HepG2 (cell line): Measurements from ENCODE around the gene DCAKD. TPM values are rescaled to one million over a fixed set of nuclear protein-coding genes. Genes with fewer than 3 reads are reported as not detected.

Experiments used
- ATAC-seq: fragments of 200-7000 bp; cut with Tn5 transposase; 3 replicates; pipeline ENCODE4 v1.9.1; 2020; ENCODE audit warnings: mild to moderate bottlenecking, moderate library complexity
- BruUV-seq: library from RNA; stranded (reverse); fragments of 400-500 nt; replicated peaks from 2 replicates; lab custom pipeline; 2021; lab: Mats Ljungman, UMichigan
- CTCF ChIA-PET: fragments of 300-600 bp; formaldehyde crosslinking; extraction: SDS; loops from one replicate; lab custom pipeline; 2021; ENCODE audit warnings: low total read pairs, inconsistent platforms, low intra/inter-chr PET ratio; lab: Yijun Ruan, JAX
- POLR2A ChIA-PET: fragments of 350-600 bp; sonication (Branson Sonifier 250); formaldehyde crosslinking; loops from one replicate; lab custom pipeline; 2020; ENCODE audit warnings: antibody characterized with exemption, inconsistent platforms; lab: Yijun Ruan, JAX
- DNase-seq: peaks from one replicate; pipeline ENCODE4 v3.0.0-alpha.2; 2015; ENCODE audit warnings: low spot score
- FAIRE-seq: peaks from 3 replicates; lab custom pipeline; 2011; peaks lifted over from hg19 to GRCh38; lab: Jason Lieb, UNC
- H2AFZ ChIP-seq: one replicate; pipeline ENCODE4 v1.6.1; 2011; ENCODE audit warnings: low read length, inconsistent platforms
- H3K27ac ChIP-seq: fragments of 300-600 bp; 3 replicates; pipeline ENCODE4 v1.8.0; 2011; ENCODE audit warnings: mixed run types, mild to moderate bottlenecking, mixed read lengths, low read length, inconsistent platforms; ENCODE audit not compliant: insufficient read depth; ENCODE audit errors: extremely low read length
- H3K27me3 ChIP-seq, 2 experiments: fragments of 200-600 bp in 1 of 2; 2 replicates in 1 of 2; 3 replicates in 1 of 2; pipeline versions ENCODE4 v1.6.0 to v1.8.0; 2011; ENCODE audit warnings: low read length in 2 of 2, mild to moderate bottlenecking in 2 of 2, moderate library complexity in 2 of 2, inconsistent platforms in 1 of 2; ENCODE audit not compliant: insufficient read depth in 2 of 2, control insufficient read depth in 1 of 2
- H3K36me3 ChIP-seq, 2 experiments: fragments of 200-600 bp in 1 of 2; replicated peaks in 1 of 2; 2 replicates in 1 of 2; 3 replicates in 1 of 2; pipeline versions ENCODE4 v1.5.1 to v1.8.0; 2011; ENCODE audit warnings: low read length in 2 of 2, inconsistent platforms in 1 of 2; ENCODE audit not compliant: insufficient read depth in 2 of 2, control insufficient read depth in 1 of 2
- H3K4me1 ChIP-seq: 2 replicates; pipeline ENCODE4 v1.5.1; 2012; ENCODE audit warnings: low read length, inconsistent platforms; ENCODE audit not compliant: insufficient read depth
- H3K4me2 ChIP-seq: 2 replicates; pipeline ENCODE4 v1.6.0; 2011; ENCODE audit warnings: low read depth, low read length, inconsistent platforms
- H3K4me3 ChIP-seq, 3 experiments: fragments of 200-600 bp in 1 of 3; sonication (generic), shearing (Covaris generic) in 1 of 3; replicated peaks in 1 of 3; 2 replicates each; pipeline ENCODE4 v1.5.1; 2011 to 2016; ENCODE audit warnings: low read length in 3 of 3, inconsistent platforms in 2 of 3, low read depth in 2 of 3, mild to moderate bottlenecking in 2 of 3, control low read depth in 1 of 3, mixed read lengths in 1 of 3; ENCODE audit not compliant: insufficient read depth in 1 of 3
- H3K79me2 ChIP-seq: one replicate; pipeline ENCODE4 v1.6.1; 2011; ENCODE audit warnings: low read length, inconsistent platforms; ENCODE audit not compliant: insufficient read depth
- H3K9ac ChIP-seq: 2 replicates; pipeline ENCODE4 v1.6.0; 2011; ENCODE audit warnings: mild to moderate bottlenecking, low read depth, low read length, inconsistent platforms; ENCODE audit not compliant: insufficient read depth
- H3K9me3 ChIP-seq: 2 replicates; pipeline ENCODE4 v1.5.1; 2012; ENCODE audit warnings: mild to moderate bottlenecking, low read length
- H4K20me1 ChIP-seq: 2 replicates; pipeline ENCODE4 v1.6.0; 2011; ENCODE audit warnings: inconsistent platforms, mild to moderate bottlenecking, low read length, moderate library complexity; ENCODE audit not compliant: insufficient read depth
- CBX5 ChIP-seq: sonication (generic); formaldehyde crosslinking; IDR thresholded peaks from 2 replicates; pipeline ENCODE4 v1.4.0; 2020; ENCODE audit warnings: missing genetic modification reagents, borderline replicate concordance
- CEBPG ChIP-seq: IDR thresholded peaks from 2 replicates; pipeline ENCODE4 v1.6.1; 2016
- FOXJ3 ChIP-seq: sonication (generic); formaldehyde crosslinking; IDR thresholded peaks from 2 replicates; pipeline ENCODE4 v1.4.0; 2020; ENCODE audit warnings: missing genetic modification reagents, mild to moderate bottlenecking, borderline replicate concordance
- GATAD1 ChIP-seq: IDR thresholded peaks from 2 replicates; pipeline ENCODE4 v1.6.1; 2016; ENCODE audit warnings: missing genetic modification reagents, missing compliant biosample characterization
- IRF2 ChIP-seq: IDR thresholded peaks from 2 replicates; pipeline ENCODE4 v1.6.1; 2018; ENCODE audit warnings: missing genetic modification reagents, missing compliant biosample characterization
- NR1H2 ChIP-seq: sonication (generic); formaldehyde crosslinking; IDR thresholded peaks from 2 replicates; pipeline ENCODE4 v1.8.1; 2022; ENCODE audit warnings: low read depth, missing genetic modification reagents, borderline replicate concordance
- PHF21A ChIP-seq: sonication (generic); formaldehyde crosslinking; IDR thresholded peaks from 2 replicates; pipeline ENCODE4 v1.5.0; 2020; ENCODE audit warnings: mild to moderate bottlenecking, missing genetic modification reagents
- SMAD3 ChIP-seq: sonication (generic); formaldehyde crosslinking; IDR thresholded peaks from 2 replicates; pipeline ENCODE4 v1.4.0; 2020; ENCODE audit warnings: missing genetic modification reagents
- SUZ12 ChIP-seq: fragments of 150-350 bp; IDR thresholded peaks from 2 replicates; pipeline ENCODE4 v1.6.1; 2014; ENCODE audit warnings: low read depth, low read length
- ZMYM3 ChIP-seq: sonication (generic); formaldehyde crosslinking; IDR thresholded peaks from 2 replicates; pipeline ENCODE4 v1.5.1; 2020; ENCODE audit warnings: mild to moderate bottlenecking, missing genetic modification reagents
- ZNF124 ChIP-seq: sonication (generic); formaldehyde crosslinking; IDR thresholded peaks from 2 replicates; pipeline ENCODE4 v1.4.0; 2020; ENCODE audit warnings: missing genetic modification reagents
- ZNF460 ChIP-seq: sonication (generic); formaldehyde crosslinking; IDR thresholded peaks from 2 replicates; pipeline ENCODE4 v1.5.1; 2020; ENCODE audit warnings: missing genetic modification reagents, mild to moderate bottlenecking, borderline replicate concordance
- ZNF468 ChIP-seq: sonication (generic); formaldehyde crosslinking; IDR thresholded peaks from 2 replicates; pipeline ENCODE4 v1.8.0; 2022; ENCODE audit warnings: mild to moderate bottlenecking, moderate library complexity, missing genetic modification reagents
- ZNF510 ChIP-seq: sonication (generic); formaldehyde crosslinking; IDR thresholded peaks from 2 replicates; pipeline ENCODE4 v1.4.0; 2020; ENCODE audit warnings: low read depth, mild to moderate bottlenecking, missing genetic modification reagents
- ZNF788 ChIP-seq: sonication (generic); formaldehyde crosslinking; IDR thresholded peaks from 2 replicates; pipeline ENCODE4 v1.5.0; 2020; ENCODE audit warnings: mild to moderate bottlenecking, missing genetic modification reagents, borderline replicate concordance
- WGBS: methylation state at CpG from one replicate; pipeline ENCODE4 v1.1.6; 2017; ENCODE audit warnings: low lambda C conversion rate; 5-methylcytosine and 5-hydroxymethylcytosine counted together
- in situ Hi-C: cut with HindIII; loops from 2 replicates; pipeline ENCODE4 v1.10.0; 2017; ENCODE audit warnings: low pct_unique_long_range_greater_than_20kb; ENCODE audit not compliant: extremely low pct_ligation_motif_present
- intact Hi-C: fragments of 100-400 bp; cut with micrococcal nuclease; formaldehyde crosslinking; loops from one replicate; pipeline ENCODE4 v1.10.0; 2022; ENCODE audit not compliant: unreplicated experiment
- polyA plus RNA-seq, 8 experiments: library from polyadenylated mRNA; depleted of rRNA in 3 of 8; stranded (reverse) in 7 of 8; unstranded in 1 of 8; fragments of >200 nt; fragmentation: Illumina TruSeq in 4 of 8; extraction: Trizol in 4 of 8; gene quantifications; 2 replicates each; pipeline versions ENCODE4 v1.2.1 to v1.2.3, GENCODE V29; 2011 to 2016; ENCODE audit warnings: low read depth in 4 of 8, missing spikeins in 1 of 8, mixed read lengths in 1 of 8; ENCODE audit not compliant: insufficient read depth in 1 of 8
- total RNA-seq, 5 experiments: library from RNA; depleted of rRNA; stranded (reverse); fragments of >200 nt; fragmentation: Illumina TruSeq; extraction: Trizol; gene quantifications; 2 replicates each; pipeline ENCODE4 v1.2.3, GENCODE V29; 2016; ENCODE audit warnings: low read depth in 1 of 5
- TF ChIP-seq, protein P1 (sequence below): sonication (generic); formaldehyde crosslinking; IDR thresholded peaks from 2 replicates; pipeline ENCODE4 v1.4.0; 2020; ENCODE audit warnings: missing genetic modification reagents
- TF ChIP-seq, protein P2 (sequence below): sonication (generic); formaldehyde crosslinking; IDR thresholded peaks from 2 replicates; pipeline ENCODE4 v1.4.0; 2020; ENCODE audit warnings: missing genetic modification reagents, borderline replicate concordance

Gene DCAKD
- total and polyA plus RNA-seq, 2 of the 13 experiments (the other 11 are each of a cell fraction or from before 2014, with no cell fraction given) = 25.9 to 29.2 TPM

DNA sequence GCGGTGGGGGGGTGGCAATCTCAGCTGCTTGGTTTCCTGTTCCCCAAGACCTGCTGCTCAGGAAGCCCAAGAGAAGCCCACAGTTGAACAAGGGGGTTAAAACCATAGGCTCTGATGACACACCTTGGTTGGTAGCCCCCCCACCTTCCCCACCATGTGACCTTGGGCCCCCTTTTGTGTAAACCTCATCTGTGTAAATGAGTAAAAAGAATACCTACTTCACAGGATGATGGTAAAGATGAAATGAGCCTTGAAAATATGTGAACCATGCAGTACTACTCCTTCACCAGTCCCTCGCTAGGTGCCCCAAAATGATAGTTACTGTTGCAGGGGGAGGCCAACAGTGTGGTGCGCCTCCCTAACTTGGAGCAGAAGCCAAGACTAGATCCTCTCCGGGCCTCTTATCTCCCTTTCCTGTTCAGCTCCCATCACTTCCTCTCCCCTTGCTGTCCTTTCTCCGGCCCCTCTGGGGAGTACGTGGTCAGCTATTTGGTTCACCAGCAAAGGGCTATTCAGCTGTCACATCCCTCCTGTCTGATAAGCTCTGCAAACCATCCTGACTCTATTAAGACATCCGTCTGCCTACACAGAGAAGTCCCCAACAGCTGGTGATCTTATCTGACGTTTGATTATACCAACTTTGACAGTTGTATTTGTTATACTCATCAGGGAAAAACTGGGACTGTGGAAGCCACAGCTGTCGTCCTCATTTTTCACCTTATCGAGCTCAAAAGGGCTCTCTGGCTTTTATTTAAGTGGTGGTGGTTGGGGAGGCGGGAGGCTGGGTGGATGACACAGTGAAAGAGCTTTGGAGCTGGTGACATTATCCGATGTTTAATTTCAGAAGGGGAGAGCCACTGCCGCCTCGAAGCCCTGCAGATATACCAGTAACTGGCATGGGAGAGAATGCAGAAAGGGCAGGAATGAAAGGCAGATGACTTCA, 19.9 kb downstream of the DCAKD start:
- H3K4me3 ChIP-seq = no peak overlapping the region
- TF ChIP-seq ZNF788 (CRISPR knock-in tag) (no peak), ZMYM3 (CRISPR knock-in tag) (no peak), ZNF468 (CRISPR knock-in tag) (no peak), CBX5 (CRISPR knock-in tag) (no peak), ZNF124 (no peak), CEBPG (no peak), SMAD3 (CRISPR knock-in tag) (no peak), NR1H2 (no peak), PHF21A (0 out of 2 replicates have a peak, but pooled peaks have one; percentile 36), FOXJ3 (CRISPR knock-in tag) (no peak), ZNF460 (no peak), IRF2 (no peak), ZNF510 (CRISPR knock-in tag) (no peak), SUZ12 (no peak), GATAD1 (CRISPR knock-in tag) (no peak)
- TF ChIP-seq, protein P1, sequence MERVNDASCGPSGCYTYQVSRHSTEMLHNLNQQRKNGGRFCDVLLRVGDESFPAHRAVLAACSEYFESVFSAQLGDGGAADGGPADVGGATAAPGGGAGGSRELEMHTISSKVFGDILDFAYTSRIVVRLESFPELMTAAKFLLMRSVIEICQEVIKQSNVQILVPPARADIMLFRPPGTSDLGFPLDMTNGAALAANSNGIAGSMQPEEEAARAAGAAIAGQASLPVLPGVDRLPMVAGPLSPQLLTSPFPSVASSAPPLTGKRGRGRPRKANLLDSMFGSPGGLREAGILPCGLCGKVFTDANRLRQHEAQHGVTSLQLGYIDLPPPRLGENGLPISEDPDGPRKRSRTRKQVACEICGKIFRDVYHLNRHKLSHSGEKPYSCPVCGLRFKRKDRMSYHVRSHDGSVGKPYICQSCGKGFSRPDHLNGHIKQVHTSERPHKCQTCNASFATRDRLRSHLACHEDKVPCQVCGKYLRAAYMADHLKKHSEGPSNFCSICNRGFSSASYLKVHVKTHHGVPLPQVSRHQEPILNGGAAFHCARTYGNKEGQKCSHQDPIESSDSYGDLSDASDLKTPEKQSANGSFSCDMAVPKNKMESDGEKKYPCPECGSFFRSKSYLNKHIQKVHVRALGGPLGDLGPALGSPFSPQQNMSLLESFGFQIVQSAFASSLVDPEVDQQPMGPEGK (CRISPR knock-in tag) = 0 out of 2 replicates have a peak, but pooled peaks have one; percentile 1
- TF ChIP-seq, protein P2, sequence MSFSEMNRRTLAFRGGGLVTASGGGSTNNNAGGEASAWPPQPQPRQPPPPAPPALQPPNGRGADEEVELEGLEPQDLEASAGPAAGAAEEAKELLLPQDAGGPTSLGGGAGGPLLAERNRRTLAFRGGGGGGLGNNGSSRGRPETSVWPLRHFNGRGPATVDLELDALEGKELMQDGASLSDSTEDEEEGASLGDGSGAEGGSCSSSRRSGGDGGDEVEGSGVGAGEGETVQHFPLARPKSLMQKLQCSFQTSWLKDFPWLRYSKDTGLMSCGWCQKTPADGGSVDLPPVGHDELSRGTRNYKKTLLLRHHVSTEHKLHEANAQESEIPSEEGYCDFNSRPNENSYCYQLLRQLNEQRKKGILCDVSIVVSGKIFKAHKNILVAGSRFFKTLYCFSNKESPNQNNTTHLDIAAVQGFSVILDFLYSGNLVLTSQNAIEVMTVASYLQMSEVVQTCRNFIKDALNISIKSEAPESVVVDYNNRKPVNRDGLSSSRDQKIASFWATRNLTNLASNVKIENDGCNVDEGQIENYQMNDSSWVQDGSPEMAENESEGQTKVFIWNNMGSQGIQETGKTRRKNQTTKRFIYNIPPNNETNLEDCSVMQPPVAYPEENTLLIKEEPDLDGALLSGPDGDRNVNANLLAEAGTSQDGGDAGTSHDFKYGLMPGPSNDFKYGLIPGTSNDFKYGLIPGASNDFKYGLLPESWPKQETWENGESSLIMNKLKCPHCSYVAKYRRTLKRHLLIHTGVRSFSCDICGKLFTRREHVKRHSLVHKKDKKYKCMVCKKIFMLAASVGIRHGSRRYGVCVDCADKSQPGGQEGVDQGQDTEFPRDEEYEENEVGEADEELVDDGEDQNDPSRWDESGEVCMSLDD = no peak
- no peaks in the 10 kb centered on the region for H3K27me3 ChIP-seq
- no peak overlapping the region for H2AFZ ChIP-seq
- ChIA-PET POLR2A (interaction anchor here (0.8 to 1.8 kb wide), 2 partner anchors 15 to 130 kb away, joined by 3 to 4 read pairs; partner anchors contain the start of gene HEXIM2), CTCF (no interaction called here)
- ATAC-seq (no peak), FAIRE-seq (no peak), DNase-seq (no peak)
- in situ Hi-C loops = no loop called here
- H4K20me1 ChIP-seq = no peaks in the 10 kb centered on the region
- 0 out of 2 replicates have a peak overlapping the region, but pooled peaks have one; percentile 16 for H3K4me2 ChIP-seq
- peaks cover 7 to 38% of the 10 kb centered on the region in 2 experiments; a peak in 4 of 5 replicates for H3K36me3 ChIP-seq
- BruUV-seq = no TSS peak
- peak overlapping the region; percentile 55 for H3K27ac ChIP-seq
- intact Hi-C loops = no loop called here
- no peaks in the 10 kb centered on the region for H3K9me3 ChIP-seq
- peaks cover 31% of the 10 kb centered on the region for H3K4me1 ChIP-seq
- H3K79me2 ChIP-seq = no peaks in the 10 kb centered on the region
- WGBS = 93% methylated on average over 14 of the region's 14 CpGs
- no peak overlapping the region for H3K9ac ChIP-seq
